Measurements from ENCODE around the gene FURIN.
"Not testable (repeated sequence)": the region's sequence is repeated elsewhere in the genome, so short reads cannot be mapped to it uniquely, and the experiment has no call there.

Gene FURIN

DNA sequence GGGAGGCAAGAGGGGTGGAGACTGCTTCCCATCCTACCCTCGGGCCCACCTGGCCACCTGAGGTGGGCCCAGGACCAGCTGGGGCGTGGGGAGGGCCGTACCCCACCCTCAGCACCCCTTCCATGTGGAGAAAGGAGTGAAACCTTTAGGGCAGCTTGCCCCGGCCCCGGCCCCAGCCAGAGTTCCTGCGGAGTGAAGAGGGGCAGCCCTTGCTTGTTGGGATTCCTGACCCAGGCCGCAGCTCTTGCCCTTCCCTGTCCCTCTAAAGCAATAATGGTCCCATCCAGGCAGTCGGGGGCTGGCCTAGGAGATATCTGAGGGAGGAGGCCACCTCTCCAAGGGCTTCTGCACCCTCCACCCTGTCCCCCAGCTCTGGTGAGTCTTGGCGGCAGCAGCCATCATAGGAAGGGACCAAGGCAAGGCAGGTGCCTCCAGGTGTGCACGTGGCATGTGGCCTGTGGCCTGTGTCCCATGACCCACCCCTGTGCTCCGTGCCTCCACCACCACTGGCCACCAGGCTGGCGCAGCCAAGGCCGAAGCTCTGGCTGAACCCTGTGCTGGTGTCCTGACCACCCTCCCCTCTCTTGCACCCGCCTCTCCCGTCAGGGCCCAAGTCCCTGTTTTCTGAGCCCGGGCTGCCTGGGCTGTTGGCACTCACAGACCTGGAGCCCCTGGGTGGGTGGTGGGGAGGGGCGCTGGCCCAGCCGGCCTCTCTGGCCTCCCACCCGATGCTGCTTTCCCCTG is 13.8 kb downstream of the FURIN start:
- no peak for DNase-seq

DNA sequence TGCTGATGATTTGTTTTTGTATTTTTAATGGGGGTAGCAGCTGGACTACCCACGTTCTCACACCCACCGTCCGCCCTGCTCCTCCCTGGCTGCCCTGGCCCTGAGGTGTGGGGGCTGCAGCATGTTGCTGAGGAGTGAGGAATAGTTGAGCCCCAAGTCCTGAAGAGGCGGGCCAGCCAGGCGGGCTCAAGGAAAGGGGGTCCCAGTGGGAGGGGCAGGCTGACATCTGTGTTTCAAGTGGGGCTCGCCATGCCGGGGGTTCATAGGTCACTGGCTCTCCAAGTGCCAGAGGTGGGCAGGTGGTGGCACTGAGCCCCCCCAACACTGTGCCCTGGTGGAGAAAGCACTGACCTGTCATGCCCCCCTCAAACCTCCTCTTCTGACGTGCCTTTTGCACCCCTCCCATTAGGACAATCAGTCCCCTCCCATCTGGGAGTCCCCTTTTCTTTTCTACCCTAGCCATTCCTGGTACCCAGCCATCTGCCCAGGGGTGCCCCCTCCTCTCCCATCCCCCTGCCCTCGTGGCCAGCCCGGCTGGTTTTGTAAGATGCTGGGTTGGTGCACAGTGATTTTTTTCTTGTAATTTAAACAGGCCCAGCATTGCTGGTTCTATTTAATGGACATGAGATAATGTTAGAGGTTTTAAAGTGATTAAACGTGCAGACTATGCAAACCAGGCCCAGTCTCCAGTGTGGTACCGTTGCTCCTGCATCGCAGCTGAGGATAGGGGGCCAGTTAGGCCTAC is 14.6 kb downstream of the FURIN start:
- peak in 1 of 56 donors; percentile 19 for DNase-seq

DNA sequence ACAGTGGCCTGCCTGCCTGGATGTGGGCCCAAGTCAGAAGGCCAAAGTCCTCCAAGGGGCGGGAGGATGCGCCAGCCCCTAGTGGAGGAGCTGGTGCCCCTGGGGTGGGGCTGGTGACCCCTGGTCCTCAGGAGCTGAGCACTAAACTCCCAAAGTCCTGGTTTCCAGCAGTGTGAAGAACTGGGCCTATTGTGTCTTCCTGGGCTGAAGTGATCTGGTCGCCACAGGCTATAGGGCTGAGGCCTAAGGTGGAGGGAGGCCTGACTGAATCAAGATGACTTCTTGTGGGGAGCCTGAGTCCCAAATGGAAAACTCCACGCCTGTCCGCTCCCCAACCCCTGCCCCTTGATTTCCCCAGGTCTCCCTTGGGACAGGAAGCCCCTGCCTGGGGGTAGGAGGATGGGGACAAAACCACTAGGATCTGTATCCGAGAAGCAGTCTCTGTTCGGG is 15.2 kb downstream of the FURIN start:
- DNase-seq, result no peak

DNA sequence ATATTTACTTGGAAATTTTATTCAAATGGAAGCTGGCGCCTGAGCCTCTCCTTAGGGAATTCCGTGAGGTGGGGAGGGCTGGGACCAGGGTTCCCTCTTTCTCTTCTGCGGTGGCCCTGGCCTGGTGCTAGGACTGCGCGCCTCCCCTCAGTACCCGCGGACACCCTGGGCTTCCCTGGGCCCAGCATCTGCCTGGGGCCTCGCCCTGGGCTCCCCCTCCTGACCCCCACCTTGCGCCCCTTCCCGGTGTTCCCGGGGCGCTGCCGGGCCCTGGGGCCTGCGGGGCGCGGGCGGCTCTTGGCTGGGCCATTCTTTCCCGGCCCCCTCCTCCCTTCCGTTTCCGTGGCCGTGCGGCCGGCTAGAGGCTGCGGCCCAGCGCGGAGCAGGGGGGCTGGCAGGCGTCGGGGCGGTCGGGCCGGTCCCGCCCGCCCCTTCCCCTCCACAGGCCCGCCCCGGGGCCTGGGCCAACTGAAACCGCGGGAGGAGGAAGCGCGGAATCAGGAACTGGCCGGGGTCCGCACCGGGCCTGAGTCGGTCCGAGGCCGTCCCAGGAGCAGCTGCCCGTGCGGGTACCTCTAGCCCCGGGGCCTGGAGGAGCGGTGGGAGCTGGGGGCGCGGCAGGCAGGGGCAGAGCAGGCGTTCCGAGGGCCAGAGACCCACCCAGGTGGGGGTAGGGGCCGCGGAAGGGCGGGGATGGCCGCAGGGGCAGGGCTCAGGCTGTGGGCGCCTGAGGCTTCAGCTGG is 15.8 kb downstream of the FURIN start, which contains the start of gene FES:
FES (plus strand) TSS at position 529 of the 743 bp plus-strand sequence. CDS start 542 bp downstream, outside the sequence.
- peak in 11 of 56 donors; percentile 20 to 40 (median 33) for DNase-seq

DNA sequence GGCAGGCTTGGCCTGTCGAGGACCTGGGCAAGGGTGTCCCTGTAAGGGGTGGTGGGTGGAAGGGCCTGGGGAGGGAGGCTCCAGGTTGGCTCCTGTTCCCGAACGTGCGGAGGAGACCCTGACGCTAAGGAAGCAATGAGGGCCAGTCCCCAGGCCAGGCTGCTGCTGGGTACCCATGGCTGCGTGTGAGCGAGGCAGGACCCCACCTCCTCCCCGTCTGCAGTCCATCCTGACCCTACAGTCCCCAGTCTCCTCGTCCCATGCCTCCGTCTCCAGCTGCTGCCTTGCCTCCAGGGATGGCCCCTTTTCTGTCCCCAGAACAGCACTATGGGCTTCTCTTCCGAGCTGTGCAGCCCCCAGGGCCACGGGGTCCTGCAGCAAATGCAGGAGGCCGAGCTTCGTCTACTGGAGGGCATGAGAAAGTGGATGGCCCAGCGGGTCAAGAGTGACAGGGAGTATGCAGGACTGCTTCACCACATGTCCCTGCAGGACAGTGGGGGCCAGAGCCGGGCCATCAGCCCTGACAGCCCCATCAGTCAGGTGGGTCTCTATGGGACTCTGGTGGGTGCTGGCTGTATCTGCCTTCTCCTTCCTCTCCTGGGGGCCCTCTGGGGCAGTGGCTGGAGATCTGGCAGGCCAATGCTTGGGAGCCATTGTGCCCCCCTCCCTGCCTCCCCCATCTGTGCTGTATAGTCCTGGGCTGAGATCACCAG is 16.5 kb downstream of the FURIN start:
- DNase-seq, result no peak

DNA sequence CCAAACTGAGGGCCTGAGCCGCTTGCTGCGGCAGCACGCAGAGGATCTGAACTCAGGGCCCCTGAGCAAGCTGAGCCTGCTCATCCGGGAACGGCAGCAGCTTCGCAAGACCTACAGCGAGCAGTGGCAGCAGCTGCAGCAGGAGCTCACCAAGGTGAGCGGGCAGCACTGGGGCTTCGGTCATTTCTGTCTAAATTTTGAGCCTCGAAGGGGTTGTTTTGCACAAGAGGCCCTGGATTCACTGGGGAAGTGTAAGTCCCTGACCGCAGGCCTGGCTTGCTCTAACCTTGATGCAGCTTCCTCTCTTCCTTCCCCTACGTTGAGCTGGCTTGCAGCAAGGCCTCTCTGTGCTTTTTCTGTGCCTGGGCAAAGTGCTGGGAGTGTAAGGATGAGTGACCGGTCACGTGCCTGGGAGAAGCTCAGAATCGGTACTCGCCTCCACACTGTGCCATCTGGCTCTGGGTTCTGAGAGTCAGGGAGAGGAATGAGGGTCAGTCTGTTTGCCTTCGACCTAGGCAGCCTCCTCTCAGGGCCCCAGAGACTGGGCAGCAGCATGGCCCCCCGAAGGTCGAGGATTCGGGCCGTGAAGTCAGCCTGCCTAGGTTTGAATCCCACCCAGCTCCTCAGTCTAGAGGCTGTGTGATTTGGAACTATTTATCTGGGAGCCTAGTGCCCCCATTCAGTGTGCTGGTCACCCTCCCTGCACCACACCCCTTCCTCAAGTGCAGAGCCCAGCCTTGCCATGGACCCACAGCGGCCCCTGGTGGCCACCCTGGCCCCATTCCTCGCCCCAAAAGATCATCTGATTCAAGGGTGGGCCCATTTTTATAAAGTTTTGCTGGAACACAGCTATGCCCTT is 17.3 kb downstream of the FURIN start:
- DNase-seq, result peak in 45 of 56 donors; percentile 12 to 82 (median 45)

DNA sequence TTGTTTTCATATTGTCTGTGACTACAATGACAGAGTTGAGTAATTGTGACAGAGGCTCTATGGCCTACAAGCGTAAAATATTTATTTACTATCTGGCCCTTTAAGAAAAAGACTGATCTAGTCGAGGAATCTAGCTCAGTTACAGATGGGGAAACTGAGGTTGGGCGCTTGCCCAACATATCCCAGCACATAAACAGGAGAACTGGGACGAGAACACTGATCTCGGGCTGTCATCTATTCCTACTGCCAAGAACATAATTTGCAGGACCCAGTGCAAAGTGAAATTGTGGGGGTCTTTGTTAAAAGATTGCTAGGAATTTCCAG is 17.9 kb downstream of the FURIN start:
- no peak for DNase-seq

DNA sequence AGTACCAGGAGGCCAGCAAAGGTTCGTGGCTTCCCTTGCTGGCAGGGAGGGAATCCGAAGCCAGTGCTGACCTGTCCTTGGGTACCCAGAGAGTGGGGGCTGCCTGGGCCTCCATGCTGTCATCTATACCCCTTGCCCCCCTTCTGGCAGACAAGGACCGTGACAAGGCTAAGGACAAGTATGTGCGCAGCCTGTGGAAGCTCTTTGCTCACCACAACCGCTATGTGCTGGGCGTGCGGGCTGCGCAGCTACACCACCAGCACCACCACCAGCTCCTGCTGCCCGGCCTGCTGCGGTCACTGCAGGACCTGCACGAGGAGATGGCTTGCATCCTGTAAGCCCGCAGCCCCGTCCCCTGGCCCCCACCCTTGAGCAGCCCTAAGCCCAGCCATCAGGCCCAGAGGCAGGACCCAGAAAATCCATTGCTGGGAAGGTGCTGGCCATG is 18.7 kb downstream of the FURIN start:
- DNase-seq, result no peak

DNA sequence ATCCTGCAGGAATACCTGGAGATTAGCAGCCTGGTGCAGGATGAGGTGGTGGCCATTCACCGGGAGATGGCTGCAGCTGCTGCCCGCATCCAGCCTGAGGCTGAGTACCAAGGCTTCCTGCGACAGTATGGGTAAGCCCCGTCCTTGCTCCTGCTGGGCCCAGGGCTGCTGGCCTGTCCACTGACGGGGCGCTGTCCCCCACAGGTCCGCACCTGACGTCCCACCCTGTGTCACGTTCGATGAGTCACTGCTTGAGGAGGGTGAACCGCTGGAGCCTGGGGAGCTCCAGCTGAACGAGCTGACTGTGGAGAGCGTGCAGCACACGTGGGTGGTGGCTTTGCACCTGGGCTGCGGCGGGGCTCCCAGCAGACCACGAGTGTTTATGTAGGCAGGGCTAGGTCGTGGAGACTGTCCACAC is 20.9 kb downstream of the FURIN start:
- no peak for DNase-seq

DNA sequence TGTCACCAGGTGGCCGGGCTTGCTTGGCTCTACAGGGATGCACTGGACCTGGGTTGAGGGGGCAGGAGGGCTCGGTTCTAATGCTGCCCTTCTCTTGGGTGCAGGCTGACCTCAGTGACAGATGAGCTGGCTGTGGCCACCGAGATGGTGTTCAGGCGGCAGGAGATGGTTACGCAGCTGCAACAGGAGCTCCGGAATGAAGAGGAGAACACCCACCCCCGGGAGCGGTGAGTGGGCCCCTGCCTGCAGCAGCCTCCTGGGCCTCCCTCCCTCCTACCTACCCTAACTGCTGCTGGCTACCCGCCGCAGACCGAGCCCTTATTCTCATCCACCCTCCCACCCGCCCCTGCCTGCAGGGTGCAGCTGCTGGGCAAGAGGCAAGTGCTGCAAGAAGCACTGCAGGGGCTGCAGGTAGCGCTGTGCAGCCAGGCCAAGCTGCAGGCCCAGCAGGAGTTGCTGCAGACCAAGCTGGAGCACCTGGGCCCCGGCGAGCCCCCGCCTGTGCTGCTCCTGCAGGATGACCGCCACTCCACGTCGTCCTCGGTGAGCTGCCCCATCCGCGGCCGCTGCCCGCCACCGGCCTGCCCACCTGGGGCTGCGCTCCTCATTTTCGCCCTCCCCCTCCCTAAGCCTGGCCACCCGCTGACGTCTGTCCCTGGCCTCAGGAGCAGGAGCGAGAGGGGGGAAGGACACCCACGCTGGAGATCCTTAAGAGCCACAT is 21.5 kb downstream of the FURIN start:
- no peak for DNase-seq

DNA sequence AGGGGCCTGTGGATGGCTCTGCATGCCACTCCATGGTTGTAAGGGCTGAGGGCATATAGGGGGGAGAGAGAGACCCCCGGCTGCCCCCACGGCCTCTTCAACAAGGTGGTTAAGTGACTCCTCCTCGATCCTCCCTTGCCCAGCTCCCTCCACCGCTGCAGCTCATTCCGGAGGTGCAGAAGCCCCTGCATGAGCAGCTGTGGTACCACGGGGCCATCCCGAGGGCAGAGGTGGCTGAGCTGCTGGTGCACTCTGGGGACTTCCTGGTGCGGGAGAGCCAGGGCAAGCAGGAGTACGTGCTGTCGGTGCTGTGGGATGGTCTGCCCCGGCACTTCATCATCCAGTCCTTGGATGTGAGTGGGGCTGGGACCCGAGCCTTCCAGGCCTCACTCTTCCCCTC is 22.5 kb downstream of the FURIN start:
- no peak for DNase-seq

DNA sequence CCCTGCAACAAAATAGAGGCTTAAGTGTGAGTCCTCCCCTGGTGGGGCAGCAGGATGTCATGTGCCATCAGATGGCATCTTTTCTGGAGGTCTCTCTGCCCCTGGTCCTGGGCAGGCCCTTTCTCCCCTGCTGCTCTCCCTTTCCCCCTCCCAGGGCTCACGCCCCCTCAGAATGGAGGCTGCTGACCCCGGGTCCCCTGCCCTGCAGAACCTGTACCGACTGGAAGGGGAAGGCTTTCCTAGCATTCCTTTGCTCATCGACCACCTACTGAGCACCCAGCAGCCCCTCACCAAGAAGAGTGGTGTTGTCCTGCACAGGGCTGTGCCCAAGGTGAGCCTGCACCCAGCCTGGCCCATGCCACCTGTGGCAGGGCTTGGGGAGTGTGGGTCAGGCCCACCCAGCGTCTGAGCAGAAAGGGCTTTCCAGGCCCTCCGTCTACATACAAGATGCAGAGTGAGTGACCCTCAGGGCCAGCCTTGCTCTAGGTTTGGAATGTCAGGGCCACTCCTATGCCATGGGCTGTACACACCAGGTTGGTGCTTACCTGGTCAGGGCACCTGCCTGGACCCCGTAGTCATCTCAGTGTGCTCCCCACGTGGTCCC is 23.1 kb downstream of the FURIN start:
- no peak for DNase-seq

DNA sequence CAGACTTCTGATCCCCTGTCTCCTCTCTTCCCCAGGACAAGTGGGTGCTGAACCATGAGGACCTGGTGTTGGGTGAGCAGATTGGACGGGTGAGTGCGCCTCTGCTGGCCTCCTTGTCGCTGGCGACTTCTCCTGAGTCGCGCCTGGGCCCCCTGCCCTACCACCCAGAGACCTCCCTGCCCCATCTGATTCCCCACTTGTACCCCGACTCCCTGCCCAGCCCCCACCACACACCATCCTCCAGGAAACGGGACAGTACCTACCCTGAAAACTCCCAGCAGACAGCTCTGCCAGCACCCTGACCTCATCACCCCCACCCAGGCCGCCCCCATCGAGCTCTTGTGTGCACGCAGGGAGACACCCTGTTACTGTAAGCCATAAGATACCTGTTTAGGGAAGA is 23.6 kb downstream of the FURIN start:
- no peak for DNase-seq

DNA sequence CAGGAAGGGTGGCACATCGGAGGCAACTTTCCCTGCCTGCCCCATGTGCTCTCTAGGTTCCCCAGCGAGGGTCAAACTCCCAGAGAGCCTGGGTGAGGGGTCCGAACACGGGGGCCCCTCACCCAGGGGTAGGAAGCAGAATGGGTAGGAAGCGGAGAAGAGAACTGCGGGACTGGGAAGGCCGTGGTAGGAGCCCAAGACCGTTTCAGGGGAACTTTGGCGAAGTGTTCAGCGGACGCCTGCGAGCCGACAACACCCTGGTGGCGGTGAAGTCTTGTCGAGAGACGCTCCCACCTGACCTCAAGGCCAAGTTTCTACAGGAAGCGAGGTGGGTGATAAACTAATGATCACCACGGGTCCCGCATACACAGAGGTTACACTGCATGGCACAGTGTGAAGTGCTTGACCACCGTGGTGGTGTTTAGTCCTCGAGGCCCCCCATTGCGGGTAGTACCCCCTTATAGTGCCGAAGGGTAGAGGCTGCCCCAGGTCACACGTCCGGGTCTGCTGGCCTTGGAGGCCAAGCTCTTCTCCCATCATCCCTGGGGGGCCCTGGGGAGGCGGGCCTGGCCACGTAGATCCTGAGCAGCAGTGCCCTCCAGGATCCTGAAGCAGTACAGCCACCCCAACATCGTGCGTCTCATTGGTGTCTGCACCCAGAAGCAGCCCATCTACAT is 24.2 kb downstream of the FURIN start:
- DNase-seq, result no peak

DNA sequence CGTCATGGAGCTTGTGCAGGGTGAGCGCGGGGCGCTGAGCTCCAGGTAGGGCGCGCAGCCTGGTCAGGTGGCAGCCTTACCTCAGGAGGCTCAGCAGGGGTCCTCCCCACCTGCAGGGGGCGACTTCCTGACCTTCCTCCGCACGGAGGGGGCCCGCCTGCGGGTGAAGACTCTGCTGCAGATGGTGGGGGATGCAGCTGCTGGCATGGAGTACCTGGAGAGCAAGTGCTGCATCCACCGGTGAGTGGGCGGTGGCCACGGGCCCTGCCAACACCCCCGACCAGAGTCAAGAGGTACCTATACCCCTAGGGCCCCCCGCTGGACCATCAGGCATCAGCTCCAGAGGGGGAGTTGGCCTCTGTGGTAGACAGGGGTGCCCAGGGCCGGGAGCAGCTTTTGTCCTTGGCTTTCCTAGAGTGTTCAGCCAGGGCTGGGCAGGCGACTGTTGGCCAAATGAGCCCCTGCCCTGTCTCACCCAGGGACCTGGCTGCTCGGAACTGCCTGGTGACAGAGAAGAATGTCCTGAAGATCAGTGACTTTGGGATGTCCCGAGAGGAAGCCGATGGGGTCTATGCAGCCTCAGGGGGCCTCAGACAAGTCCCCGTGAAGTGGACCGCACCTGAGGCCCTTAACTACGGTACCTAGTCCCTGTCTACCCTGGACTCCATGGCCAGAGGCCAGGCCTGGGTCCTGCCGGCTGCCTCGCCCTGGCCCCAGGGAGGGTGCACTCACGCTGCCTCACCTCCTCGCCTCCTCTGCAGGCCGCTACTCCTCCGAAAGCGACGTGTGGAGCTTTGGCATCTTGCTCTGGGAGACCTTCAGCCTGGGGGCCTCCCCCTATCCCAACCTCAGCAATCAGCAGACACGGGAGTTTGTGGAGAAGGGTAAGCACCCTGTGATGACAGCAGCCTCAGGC is 25.0 kb downstream of the FURIN start:
- no peak for DNase-seq

DNA sequence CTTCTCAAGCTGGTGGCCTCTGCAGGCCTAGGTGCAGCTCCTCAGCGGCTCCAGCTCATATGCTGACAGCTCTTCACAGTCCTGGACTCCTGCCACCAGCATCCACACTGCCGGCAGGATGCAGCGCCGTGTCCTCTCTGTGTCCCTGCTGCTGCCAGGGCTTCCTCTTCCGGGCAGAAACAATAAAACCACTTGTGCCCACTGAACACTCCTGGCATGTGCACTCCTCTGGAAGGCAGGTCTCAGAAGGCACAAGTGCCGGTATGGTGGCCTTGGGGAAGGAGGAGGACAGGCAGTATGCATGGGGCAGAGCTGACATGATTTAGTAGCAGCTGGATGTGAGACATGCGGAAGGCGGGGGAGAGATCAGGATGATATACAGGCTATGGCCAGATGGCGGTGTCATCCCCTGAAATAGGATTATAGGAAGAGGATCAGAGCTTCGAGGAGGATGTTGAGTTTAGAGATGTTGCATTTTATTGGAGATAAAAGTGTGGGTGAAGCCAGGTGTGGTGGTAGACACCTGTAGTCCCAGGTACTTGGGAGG is 27.3 kb downstream of the FURIN start:
- peak in 47 of 56 donors; percentile 22 to 85 (median 60) for DNase-seq

DNA sequence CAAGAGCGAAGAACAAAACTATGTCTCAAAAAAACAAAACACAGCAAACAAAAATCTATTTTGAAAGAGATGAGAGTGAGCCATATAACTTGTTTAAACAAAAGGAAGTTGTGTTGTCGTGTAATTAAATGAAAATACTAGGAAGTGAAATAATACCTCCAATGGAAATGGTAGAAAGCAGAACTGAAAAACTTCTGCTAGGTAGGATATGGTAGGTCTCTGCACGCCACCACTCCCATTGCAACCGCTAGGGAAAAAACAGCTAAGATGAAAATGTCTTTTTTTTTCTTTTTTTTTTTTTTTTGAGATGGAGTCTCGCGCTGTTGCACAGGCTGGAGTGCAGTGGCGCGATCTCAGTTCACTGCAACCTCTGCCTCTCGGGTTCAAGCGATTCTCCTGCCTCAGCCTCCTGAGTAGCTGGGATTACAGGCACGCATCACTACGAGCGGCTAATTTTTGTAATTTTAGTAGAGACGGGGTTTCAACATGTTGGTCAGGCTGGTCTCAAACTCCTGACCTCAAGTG is 28.8 kb downstream of the FURIN start:
- not testable (repeated sequence) for DNase-seq
